Spleen (tissue), 11 donors: ENCODE data around the gene RAB44. TPM values are rescaled to one million over a fixed set of nuclear protein-coding genes. Genes with fewer than 3 reads are reported as not detected.

Experiments
- DNase-seq: peaks from one replicate; pipeline ENCODE4 v3.0.0-alpha.2; 2020
- H3K27ac ChIP-seq, 8 donors: fragments of 200-600 bp; sonication (generic) in 7 of 8; 1 replicate in 4 of 8; 2 replicates in 4 of 8; pipeline versions ENCODE4 v1.5.0 to v1.8.0; 2016 to 2021; ENCODE audit warnings: inconsistent platforms in 4 of 8, mild to moderate bottlenecking in 4 of 8, moderate library complexity in 1 of 8
- H3K27me3 ChIP-seq, 7 donors: fragments of 200-600 bp; sonication (generic) in 6 of 7; replicated peaks in 1 of 7; 1 replicate in 4 of 7; 2 replicates in 3 of 7; pipeline versions ENCODE4 v1.5.0 to v1.8.0; 2016 to 2021; ENCODE audit warnings: inconsistent platforms in 3 of 7, mild to moderate bottlenecking in 1 of 7
- H3K36me3 ChIP-seq, 6 donors: fragments of 200-600 bp; sonication (generic) in 5 of 6; 1 replicate in 4 of 6; 2 replicates in 2 of 6; pipeline versions ENCODE4 v1.5.0 to v1.8.0; 2016 to 2021; ENCODE audit warnings: inconsistent platforms in 2 of 6
- H3K4me1 ChIP-seq, 6 donors: fragments of 200-600 bp; sonication (generic) in 5 of 6; 1 replicate in 3 of 6; 2 replicates in 3 of 6; pipeline versions ENCODE4 v1.5.0 to v1.8.0; 2016 to 2021; ENCODE audit warnings: inconsistent platforms in 3 of 6
- H3K4me3 ChIP-seq, 8 donors: fragments of 200-600 bp; sonication (generic) in 7 of 8; 1 replicate in 4 of 8; 2 replicates in 4 of 8; pipeline versions ENCODE4 v1.5.0 to v1.8.0; 2016 to 2021; ENCODE audit warnings: inconsistent platforms in 4 of 8, mild to moderate bottlenecking in 4 of 8, moderate library complexity in 2 of 8
- H3K9me3 ChIP-seq, 8 donors: fragments of 200-600 bp; sonication (generic) in 7 of 8; 1 replicate in 4 of 8; 2 replicates in 4 of 8; pipeline versions ENCODE4 v1.5.0 to v1.8.0; 2016 to 2021; ENCODE audit warnings: inconsistent platforms in 4 of 8
- POLR2A ChIP-seq, 3 donors: fragments of 450-650 bp; IDR thresholded peaks; one replicate each; pipeline ENCODE4 v1.5.1; 2017; ENCODE audit warnings: antibody characterized with exemption in 3 of 3, mild to moderate bottlenecking in 1 of 3
- POLR2AphosphoS5 ChIP-seq, 3 donors: sonication (generic); formaldehyde crosslinking; IDR thresholded peaks; one replicate each; pipeline ENCODE4 v1.5.1; 2017; ENCODE audit warnings: antibody characterized with exemption in 3 of 3
- WGBS, 5 donors: extraction: QIAGEN DNeasy Blood & Tissue Kit in 3 of 5; methylation state at CpG; one replicate each; pipeline versions ENCODE4 v1.1.5 to v1.1.7; 2013 to 2018; 5-methylcytosine and 5-hydroxymethylcytosine counted together
- intact Hi-C: fragments of 100-400 bp; cut with DNase I; formaldehyde crosslinking; loops from one replicate; pipeline ENCODE4 v1.15.0; 2023; ENCODE audit warnings: low total_unique reads
- polyA plus RNA-seq, 3 donors: library from polyadenylated mRNA; stranded (reverse); fragments of 200-250 nt; gene quantifications; one replicate each; pipeline ENCODE4 v1.2.1, GENCODE V29; 2013
- total RNA-seq, 7 donors: library from RNA; depleted of rRNA in 3 of 7; stranded (reverse); fragments of >200 nt in 3 of 7; fragmentation: NEBNext Ultra II Directional in 4 of 7; extraction: Animal tissue kit (Norgen Biotek cat#: 25700) in 4 of 7; gene quantifications; one replicate each; pipeline versions ENCODE4 v1.1.0 to v1.2.1, GENCODE V29; 2016 to 2021
- TF ChIP-seq, protein P1 (sequence below), 11 experiments: fragments of 200-600 bp in 7 of 11; fragments of 450-650 bp in 4 of 11; sonication (generic) in 4 of 11; IDR thresholded peaks in 8 of 11; conservative IDR thresholded peaks in 3 of 11; 1 replicate in 7 of 11; 2 replicates in 4 of 11; pipeline versions ENCODE4 v1.4.0 to v1.8.0; 2016 to 2021; ENCODE audit warnings: antibody characterized with exemption in 11 of 11, inconsistent platforms in 4 of 11, mild to moderate bottlenecking in 1 of 11
- donor health status: healthy with polysubstance abuse.
- donor health status: DM: no; HTN: no; CAD: no; lungs with moderate emphysema.
- donor health status: DM: no; HTN: no; CAD: no.
- donor health status: Bipolar disorder and iron deficiency.
- donor health status: healthy.
- donor health status: DM: no; HTN: no; CAD: no.
- donor health status: DM: yes; HTN: yes; CAD: no.

Gene RAB44
- total and polyA plus RNA-seq, 10 donors, result 0.06 to 3.5 (median 0.81) TPM

DNA sequence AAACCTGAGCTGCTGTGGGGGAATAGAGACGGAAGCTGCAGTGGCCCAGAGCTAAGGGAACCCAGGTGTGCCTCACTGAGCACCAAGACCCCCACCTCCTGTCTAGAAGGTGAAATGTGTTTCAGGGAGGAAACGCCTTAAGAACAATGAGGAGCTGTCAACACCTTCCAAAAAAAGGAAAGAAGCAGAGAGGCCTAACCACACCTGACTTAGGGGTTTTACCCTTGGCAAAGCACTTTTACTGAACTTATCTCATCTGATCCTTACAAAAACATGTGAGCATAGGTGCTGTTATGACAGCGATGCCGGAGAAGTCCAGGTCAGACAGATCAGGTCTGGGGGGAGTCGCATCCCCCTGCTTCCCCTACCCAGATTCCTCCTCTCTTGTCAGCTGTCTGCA, 35.2 kb upstream of the RAB44 start:
- TF ChIP-seq, protein P1, sequence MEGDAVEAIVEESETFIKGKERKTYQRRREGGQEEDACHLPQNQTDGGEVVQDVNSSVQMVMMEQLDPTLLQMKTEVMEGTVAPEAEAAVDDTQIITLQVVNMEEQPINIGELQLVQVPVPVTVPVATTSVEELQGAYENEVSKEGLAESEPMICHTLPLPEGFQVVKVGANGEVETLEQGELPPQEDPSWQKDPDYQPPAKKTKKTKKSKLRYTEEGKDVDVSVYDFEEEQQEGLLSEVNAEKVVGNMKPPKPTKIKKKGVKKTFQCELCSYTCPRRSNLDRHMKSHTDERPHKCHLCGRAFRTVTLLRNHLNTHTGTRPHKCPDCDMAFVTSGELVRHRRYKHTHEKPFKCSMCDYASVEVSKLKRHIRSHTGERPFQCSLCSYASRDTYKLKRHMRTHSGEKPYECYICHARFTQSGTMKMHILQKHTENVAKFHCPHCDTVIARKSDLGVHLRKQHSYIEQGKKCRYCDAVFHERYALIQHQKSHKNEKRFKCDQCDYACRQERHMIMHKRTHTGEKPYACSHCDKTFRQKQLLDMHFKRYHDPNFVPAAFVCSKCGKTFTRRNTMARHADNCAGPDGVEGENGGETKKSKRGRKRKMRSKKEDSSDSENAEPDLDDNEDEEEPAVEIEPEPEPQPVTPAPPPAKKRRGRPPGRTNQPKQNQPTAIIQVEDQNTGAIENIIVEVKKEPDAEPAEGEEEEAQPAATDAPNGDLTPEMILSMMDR (IDR thresholded peaks at IDR 0.05 in 8 of 11, conservative IDR thresholded peaks at IDR 0.05 in 3 of 11), result no peak
- no peak for TF ChIP-seq POLR2A (IDR thresholded peaks at IDR 0.05)
- no peak for TF ChIP-seq POLR2AphosphoS5 (IDR thresholded peaks at IDR 0.05)
- no peak for DNase-seq
- no peaks in the 10 kb centered on the region for H3K36me3 ChIP-seq
- intact Hi-C loops, result no loop called here
- no peak overlapping the region for H3K27ac ChIP-seq
- 80 to 87% (median 83%) methylated on average over 5 of the region's 5 CpGs for WGBS, 5 donors
- no peaks in the 10 kb centered on the region for H3K9me3 ChIP-seq
- no peak overlapping the region for H3K4me3 ChIP-seq
- H3K27me3 ChIP-seq, result peaks cover 0 to 35% (median 10%) of the 10 kb centered on the region in 7 donors
- peaks cover 7 to 51% (median 23%) of the 10 kb centered on the region in 6 donors for H3K4me1 ChIP-seq

DNA sequence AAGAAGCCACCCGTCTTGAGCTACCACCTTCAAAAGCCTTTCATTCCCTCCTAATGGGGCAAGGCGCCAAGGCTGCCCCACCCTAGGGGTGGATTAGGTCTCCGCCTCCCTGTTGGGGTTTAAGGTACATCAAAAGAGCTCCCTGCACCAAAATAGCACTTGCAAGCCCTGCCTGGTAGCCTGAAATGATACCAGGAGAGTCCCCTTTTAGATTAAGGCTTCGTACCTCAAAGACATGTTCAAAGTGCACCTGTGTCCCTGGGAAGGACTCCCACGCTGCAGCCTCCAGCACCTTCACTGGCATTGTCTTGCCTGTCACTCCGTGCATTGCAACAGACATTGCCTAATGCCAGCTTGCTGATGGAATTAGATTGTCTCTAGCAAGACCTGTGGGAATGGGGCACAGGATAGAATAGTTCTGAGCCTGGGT, 34.8 kb upstream of the RAB44 start:
- no peak for DNase-seq
- H3K9me3 ChIP-seq, result no peaks in the 10 kb centered on the region

DNA sequence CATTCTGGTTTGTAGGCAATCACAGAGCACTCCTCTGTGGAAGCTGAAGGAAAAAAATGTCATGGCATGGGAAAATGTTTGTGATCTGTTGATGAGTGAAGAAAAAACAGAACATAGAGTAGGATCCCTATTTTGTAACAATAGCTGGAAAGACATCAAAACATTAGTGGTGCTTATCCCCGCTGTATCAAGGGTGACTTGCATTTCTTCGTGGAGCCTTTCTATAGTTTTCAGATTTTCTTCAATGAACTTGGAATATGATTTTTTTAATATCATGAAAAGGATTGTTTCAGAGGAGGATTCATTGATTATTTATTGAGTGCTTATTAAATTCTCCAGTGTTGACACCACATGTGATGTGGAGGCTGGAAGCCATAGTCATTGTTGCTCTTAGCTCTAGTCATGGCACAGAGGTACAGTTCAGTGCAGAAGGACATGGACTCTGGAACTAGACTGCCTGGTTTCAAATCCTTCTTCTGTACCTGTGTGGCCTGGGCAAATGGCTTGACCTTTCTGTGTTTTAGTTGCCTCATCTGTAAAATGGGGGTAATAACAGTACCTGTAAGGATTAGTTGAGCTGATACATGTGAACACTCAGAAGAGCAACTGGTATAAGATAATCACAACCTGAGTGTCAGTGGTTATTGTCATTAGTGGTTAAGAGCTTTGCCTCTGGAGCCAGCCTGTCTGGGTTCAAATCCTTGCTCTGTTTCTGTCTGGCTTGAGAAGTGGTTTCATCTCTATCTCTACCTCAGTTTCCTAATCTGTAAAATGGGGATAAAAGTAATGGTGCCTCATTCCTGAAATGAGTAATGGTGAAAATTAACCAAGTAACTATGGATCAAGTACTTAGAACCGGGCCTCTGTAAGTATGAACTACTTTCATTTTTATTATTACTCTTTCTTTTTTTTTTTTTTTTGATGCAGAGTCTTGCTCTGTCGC, 33.9 kb upstream of the RAB44 start:
- no peak overlapping the region for H3K4me3 ChIP-seq
- H3K27ac ChIP-seq, result no peak overlapping the region
- no peaks in the 10 kb centered on the region for H3K36me3 ChIP-seq
- DNase-seq, result no peak
- TF ChIP-seq POLR2AphosphoS5 (IDR thresholded peaks at IDR 0.05) (no peak), POLR2A (IDR thresholded peaks at IDR 0.05) (no peak)
- TF ChIP-seq, protein P1 (IDR thresholded peaks at IDR 0.05 in 8 of 11, conservative IDR thresholded peaks at IDR 0.05 in 3 of 11), result no peak
- intact Hi-C loops, result no loop called here
- peaks cover 9 to 54% (median 28%) of the 10 kb centered on the region in 6 donors for H3K4me1 ChIP-seq
- H3K27me3 ChIP-seq, result peaks cover 0 to 28% (median 10%) of the 10 kb centered on the region in 7 donors
- H3K9me3 ChIP-seq, result no peaks in the 10 kb centered on the region
- WGBS, 5 donors, result 53 to 82% (median 63%) methylated on average over 4 of the region's 4 CpGs

More for the DNA sequence above, 34.8 kb upstream of the RAB44 start:
- Histone ChIP-seq H3K4me1 (peaks cover 9 to 54% (median 27%) of the 10 kb centered on the region in 6 donors), H3K27ac (no peak overlapping the region), H3K36me3 (no peaks in the 10 kb centered on the region), H3K27me3 (peaks cover 0 to 31% (median 10%) of the 10 kb centered on the region in 7 donors), H3K4me3 (no peak overlapping the region)
- no peak for TF ChIP-seq POLR2AphosphoS5 (IDR thresholded peaks at IDR 0.05)
- no peak for TF ChIP-seq POLR2A (IDR thresholded peaks at IDR 0.05)
- TF ChIP-seq, protein P1 (IDR thresholded peaks at IDR 0.05 in 8 of 11, conservative IDR thresholded peaks at IDR 0.05 in 3 of 11), result no peak
- intact Hi-C loops, result no loop called here
- WGBS, 5 donors, result 60 to 76% (median 68%) methylated on average over 6 of the region's 6 CpGs

DNA sequence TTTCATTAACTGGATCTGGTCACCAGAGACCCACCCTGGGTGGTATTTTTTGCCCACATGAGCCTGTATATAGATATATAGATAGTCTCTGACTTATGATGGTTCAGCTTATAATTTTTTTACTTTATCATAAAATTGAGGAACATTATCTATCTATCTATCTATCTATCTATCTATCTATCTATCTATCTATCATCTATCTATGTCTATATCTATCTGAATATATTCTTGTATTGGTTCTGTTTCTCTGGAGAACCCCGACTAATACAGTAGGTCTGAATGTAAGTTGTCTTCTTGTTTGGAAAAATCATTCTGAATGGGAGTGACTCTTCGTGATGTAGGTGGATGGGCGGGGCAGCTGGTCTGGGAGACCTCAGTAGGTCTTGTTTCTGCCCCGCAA, 32.4 kb upstream of the RAB44 start:
- Histone ChIP-seq H3K36me3 (no peaks in the 10 kb centered on the region), H3K27me3 (peaks cover 0 to 19% (median 8%) of the 10 kb centered on the region in 7 donors), H3K9me3 (no peaks in the 10 kb centered on the region), H3K27ac (no peak overlapping the region), H3K4me3 (no peak overlapping the region), H3K4me1 (peaks cover 9 to 52% (median 28%) of the 10 kb centered on the region in 6 donors)
- DNase-seq, result no peak
- intact Hi-C loops, result no loop called here
- 76 to 96% (median 95%) methylated on average over 4 of the region's 4 CpGs for WGBS, 5 donors
- TF ChIP-seq POLR2AphosphoS5 (IDR thresholded peaks at IDR 0.05), result no peak
- no peak for TF ChIP-seq POLR2A (IDR thresholded peaks at IDR 0.05)
- TF ChIP-seq, protein P1 (IDR thresholded peaks at IDR 0.05 in 8 of 11, conservative IDR thresholded peaks at IDR 0.05 in 3 of 11), result no peak
